ENCODE measurements around the gene PSME3IP1.

DNA sequence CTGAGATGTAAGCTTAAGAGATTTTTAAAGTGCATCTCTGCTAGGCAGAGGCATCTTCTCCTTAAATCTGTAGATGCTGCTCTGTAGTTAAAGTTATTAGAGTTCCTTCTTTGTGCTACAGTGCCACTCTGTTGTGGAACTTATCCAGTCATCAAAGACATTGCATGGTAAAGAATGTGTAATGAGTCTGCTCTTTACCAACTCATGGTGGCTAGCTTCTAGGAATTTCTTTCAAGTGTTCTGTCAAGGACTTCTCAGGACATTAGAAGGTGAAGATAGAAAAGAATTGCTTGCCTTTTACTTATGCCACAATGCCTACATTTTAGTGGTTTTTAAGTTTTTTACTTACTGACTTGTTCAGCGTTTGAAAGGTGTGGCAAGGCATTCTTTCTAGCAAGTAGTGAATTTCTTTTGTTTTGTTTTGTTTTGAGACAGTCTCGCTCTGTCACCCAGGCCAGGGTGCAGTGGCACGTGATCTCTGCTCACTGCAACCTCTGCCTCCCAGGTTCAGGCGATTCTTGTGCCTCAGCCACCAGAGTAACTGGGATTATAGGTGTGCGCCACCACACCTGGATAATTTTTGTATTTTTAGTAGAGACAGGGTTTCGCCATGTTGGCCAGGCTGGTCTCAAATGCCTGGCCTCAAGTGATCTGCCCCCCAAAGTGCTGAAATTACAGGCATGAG lies 39.0 kb upstream of the PSME3IP1 start:
- TF ChIP-seq CTCF (IDR thresholded peaks at IDR 0.05) (no peak), ZFX (IDR thresholded peaks at IDR 0.05; ENCODE audit: borderline replicate concordance) (no peak)
